HG03025 (cell line): ENCODE data around the gene TRAPPC5.

Experiments used
- ATAC-seq: cut with Tn5 transposase; IDR thresholded peaks from one replicate; pipeline ENCODE4 v1.9.1; 2021; ENCODE audit warnings: mild to moderate bottlenecking, moderate library complexity; ENCODE audit not compliant: unreplicated experiment, low FRiP score

The TRAPPC5 gene

GRCh38 chr19:7699003-7699402 is 18.4 kb downstream of the TRAPPC5 start:
- no peak for ATAC-seq

GRCh38 chr19:7699417-7700401 is 19.1 kb downstream of the TRAPPC5 start:
- ATAC-seq = no peak

GRCh38 chr19:7701049-7701653 is 20.5 kb downstream of the TRAPPC5 start:
- ATAC-seq = no peak

- peak; percentile 50 for ATAC-seq
Measured at GRCh38 chr19:7701654-7702457, 21.2 kb downstream of the TRAPPC5 start, which contains the start of gene FCER2. Gene FCER2, minus strand, starts transcription at chr19:7702131. Its CDS starts 2,371 bp downstream, at chr19:7699760.

- no peak for ATAC-seq
Measured at GRCh38 chr19:7703332-7703731, 22.7 kb downstream of the TRAPPC5 start.

GRCh38 chr19:7704280-7705060 is 23.8 kb downstream of the TRAPPC5 start:
- ATAC-seq = no peak

GRCh38 chr19:7705387-7706187 is 25.0 kb downstream of the TRAPPC5 start:
- no peak for ATAC-seq

- ATAC-seq = no peak
Measured at GRCh38 chr19:7706188-7706954, 25.7 kb downstream of the TRAPPC5 start.

- ATAC-seq = no peak
Measured at GRCh38 chr19:7706955-7707456, 26.4 kb downstream of the TRAPPC5 start.

- no peak for ATAC-seq
Measured at GRCh38 chr19:7709932-7710460, 29.4 kb downstream of the TRAPPC5 start.

GRCh38 chr19:7710616-7711015 is 30.0 kb downstream of the TRAPPC5 start:
- no peak for ATAC-seq

GRCh38 chr19:7715671-7716070 is 35.0 kb downstream of the TRAPPC5 start:
- ATAC-seq = no peak

GRCh38 chr19:7716762-7717161 is 36.1 kb downstream of the TRAPPC5 start:
- no peak for ATAC-seq

GRCh38 chr19:7718668-7719067 is 38.0 kb downstream of the TRAPPC5 start:
- no peak for ATAC-seq

- no peak for ATAC-seq
Measured at GRCh38 chr19:7720351-7720750, 39.7 kb downstream of the TRAPPC5 start.

GRCh38 chr19:7722231-7722651 is 41.6 kb downstream of the TRAPPC5 start:
- no peak for ATAC-seq

GRCh38 chr19:7725791-7726190 is 45.2 kb downstream of the TRAPPC5 start:
- no peak for ATAC-seq

- ATAC-seq = no peak
Measured at GRCh38 chr19:7729211-7729610, 48.6 kb downstream of the TRAPPC5 start.
